GM12878 (cell line): ENCODE measurements around the gene RAMP2. TPM values are rescaled to one million over a fixed set of nuclear protein-coding genes. Genes with fewer than 3 reads are reported as not detected.

Experiments
- BCL11A ChIP-seq: IDR thresholded peaks from 2 replicates; pipeline ENCODE4 v1.6.1; 2011; ENCODE audit warnings: low read depth, low read length
- ETV6 ChIP-seq, 2 experiments: fragments of 450-650 bp in 1 of 2; IDR thresholded peaks in 1 of 2; conservative IDR thresholded peaks in 1 of 2; 2 replicates each; pipeline ENCODE4 v1.6.1; 2014; ENCODE audit warnings: antibody characterized with exemption in 1 of 2, borderline replicate concordance in 1 of 2, low read depth in 1 of 2, mild to moderate bottlenecking in 1 of 2, moderate library complexity in 1 of 2
- FOXK2 ChIP-seq: fragments of 450-650 bp; IDR thresholded peaks from 2 replicates; pipeline ENCODE4 v1.6.1; 2017; ENCODE audit warnings: mild to moderate bottlenecking, moderate library complexity
- GATAD2B ChIP-seq: fragments of 450-650 bp; conservative IDR thresholded peaks from 2 replicates; pipeline ENCODE4 v1.6.1; 2017; ENCODE audit warnings: low read depth, mild to moderate bottlenecking, moderate library complexity
- HCFC1 ChIP-seq: fragments of 150-350 bp; IDR thresholded peaks from 2 replicates; pipeline ENCODE4 v1.6.1; 2014; ENCODE audit warnings: low read length
- HDGF ChIP-seq: fragments of 450-650 bp; IDR thresholded peaks from 2 replicates; pipeline ENCODE4 v1.6.1; 2016; ENCODE audit warnings: antibody characterized with exemption
- IRF4 ChIP-seq: IDR thresholded peaks from 2 replicates; pipeline ENCODE4 v1.6.1; 2011; ENCODE audit warnings: low read depth, low read length
- JUND ChIP-seq: IDR thresholded peaks from 2 replicates; pipeline ENCODE4 v1.6.1; 2012; ENCODE audit warnings: low read depth, mild to moderate bottlenecking, low read length, improper control_type of control experiment, moderate library complexity
- MTA2 ChIP-seq: fragments of 450-650 bp; IDR thresholded peaks from 2 replicates; pipeline ENCODE4 v1.6.1; 2016; ENCODE audit warnings: low read depth, mild to moderate bottlenecking, moderate library complexity
- MXI1 ChIP-seq: fragments of 150-350 bp; IDR thresholded peaks from 2 replicates; pipeline ENCODE4 v1.6.1; 2011; ENCODE audit warnings: low read depth, mild to moderate bottlenecking, inconsistent platforms, low read length, improper control_type of control experiment
- NBN ChIP-seq: fragments of 450-650 bp; IDR thresholded peaks from 2 replicates; pipeline ENCODE4 v1.6.1; 2016
- SP1 ChIP-seq: IDR thresholded peaks from one replicate; pipeline ENCODE4 v1.6.1; 2011; ENCODE audit warnings: low read depth, low read length
- SRF ChIP-seq, 2 experiments: IDR thresholded peaks; 2 replicates each; pipeline ENCODE4 v1.6.1; 2011; ENCODE audit warnings: low read depth in 2 of 2, low read length in 2 of 2, mild to moderate bottlenecking in 1 of 2, moderate library complexity in 1 of 2
- STAT1 ChIP-seq: fragments of 450-650 bp; conservative IDR thresholded peaks from 2 replicates; pipeline ENCODE4 v1.6.1; 2014; ENCODE audit warnings: antibody characterized with exemption, mild to moderate bottlenecking
- STAT3 ChIP-seq: IDR thresholded peaks from 2 replicates; pipeline ENCODE4 v1.6.1; 2011; ENCODE audit warnings: low read depth, low read length, improper control_type of control experiment
- TCF12 ChIP-seq: IDR thresholded peaks from 2 replicates; pipeline ENCODE4 v1.6.1; 2011; ENCODE audit warnings: low read depth, mild to moderate bottlenecking, low read length
- TCF7 ChIP-seq: IDR thresholded peaks from 2 replicates; pipeline ENCODE4 v1.6.1; 2014; ENCODE audit warnings: antibody characterized with exemption, borderline replicate concordance
- ZBED1 ChIP-seq: IDR thresholded peaks from 2 replicates; pipeline ENCODE4 v1.6.1; 2016; ENCODE audit warnings: borderline replicate concordance
- ZNF622 ChIP-seq: fragments of 450-650 bp; IDR thresholded peaks from 2 replicates; pipeline ENCODE4 v1.6.1; 2017; ENCODE audit warnings: mild to moderate bottlenecking, inconsistent platforms
- ZZZ3 ChIP-seq: IDR thresholded peaks from 2 replicates; pipeline ENCODE4 v1.6.1; 2011; ENCODE audit warnings: low read depth; ENCODE audit not compliant: control insufficient read depth, insufficient read length
- polyA plus RNA-seq, 11 experiments: library from polyadenylated mRNA; depleted of rRNA in 4 of 11; unstranded in 6 of 11; stranded (reverse) in 5 of 11; fragments of >200 nt; fragmentation: Nextera tagmentation in 4 of 11; fragmentation: Illumina TruSeq in 1 of 11; extraction: Ambion mirVana in 4 of 11; extraction: Trizol in 1 of 11; gene quantifications; 1 replicate in 1 of 11; 2 replicates in 10 of 11; pipeline versions ENCODE4 v1.2.1 to v1.2.3, GENCODE V29; 2011 to 2016; ENCODE audit warnings: inconsistent platforms in 2 of 11, missing spikeins in 2 of 11, low read depth in 1 of 11
- total RNA-seq, 4 experiments: library from RNA; depleted of rRNA in 3 of 4; stranded (reverse); fragments of >200 nt in 3 of 4; fragmentation: Illumina TruSeq in 1 of 4; extraction: Trizol in 1 of 4; gene quantifications; 2 replicates each; pipeline versions ENCODE4 v1.2.1 to v1.2.3, GENCODE V29; 2013 to 2021
- TF ChIP-seq, protein P1 (sequence below): fragments of 150-350 bp; IDR thresholded peaks from 2 replicates; pipeline ENCODE4 v1.6.1; 2014; ENCODE audit warnings: mild to moderate bottlenecking, low read depth, low read length
- TF ChIP-seq, protein P2 (sequence below): fragments of 450-650 bp; IDR thresholded peaks from 2 replicates; pipeline ENCODE4 v1.6.1; 2017; ENCODE audit warnings: mild to moderate bottlenecking, moderate library complexity
- TF ChIP-seq, protein P3 (sequence below): IDR thresholded peaks from 2 replicates; pipeline ENCODE4 v1.6.1; 2012; ENCODE audit warnings: low read depth, low read length, improper control_type of control experiment
- TF ChIP-seq, protein P4 (sequence below): IDR thresholded peaks from 2 replicates; pipeline ENCODE4 v1.6.1; 2011; ENCODE audit warnings: borderline replicate concordance, low read depth, mild to moderate bottlenecking, moderate library complexity, low read length; ENCODE audit not compliant: insufficient read depth, poor library complexity, severe bottlenecking

RAMP2 gene
- total and polyA plus RNA-seq, 10 of the 15 experiments (the other 5 are each of a cell fraction or from before 2014, with no cell fraction given), result 0.14 to 0.32 (median 0.21) TPM; not detected in 4

DNA sequence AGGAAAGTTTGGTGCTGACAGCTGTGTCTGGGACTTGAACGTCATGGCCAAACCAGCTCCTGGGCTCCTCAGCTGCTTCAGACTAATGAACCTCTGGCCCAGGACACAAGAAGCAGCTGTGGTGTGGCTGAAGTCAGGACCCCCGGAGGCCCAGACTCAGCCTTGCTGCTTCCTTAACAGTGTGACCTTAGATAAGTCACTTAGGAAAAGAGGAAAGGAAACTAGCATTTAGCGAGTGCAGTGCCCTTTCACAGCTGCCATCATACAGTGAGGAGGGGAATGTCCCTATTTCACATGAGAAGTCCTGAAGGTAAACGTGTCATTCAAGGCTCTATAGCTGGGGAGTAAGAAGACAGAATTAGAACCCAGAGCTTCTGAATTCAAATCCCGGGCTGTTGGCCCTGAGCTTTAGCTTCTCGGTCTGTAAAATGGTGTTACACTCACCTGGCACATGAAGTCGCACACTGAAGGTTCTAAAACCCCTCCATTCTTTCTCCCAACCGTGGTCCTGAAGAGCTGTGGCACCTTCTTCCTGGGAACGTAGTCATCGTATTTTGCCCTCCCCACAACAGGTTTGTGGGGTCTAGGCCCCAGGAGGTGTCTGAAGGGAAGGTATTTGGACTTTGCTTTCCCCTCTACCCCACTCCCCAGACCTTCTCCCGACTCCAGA lies 910 bp upstream of the RAMP2 start (continued):
- TF ChIP-seq NBN, result 0 out of 2 replicates have a peak, but pooled peaks have one; percentile 56
- no peak for TF ChIP-seq JUND
- TF ChIP-seq ZZZ3, result no peak
- no peak for TF ChIP-seq HCFC1
- TF ChIP-seq, protein P1, sequence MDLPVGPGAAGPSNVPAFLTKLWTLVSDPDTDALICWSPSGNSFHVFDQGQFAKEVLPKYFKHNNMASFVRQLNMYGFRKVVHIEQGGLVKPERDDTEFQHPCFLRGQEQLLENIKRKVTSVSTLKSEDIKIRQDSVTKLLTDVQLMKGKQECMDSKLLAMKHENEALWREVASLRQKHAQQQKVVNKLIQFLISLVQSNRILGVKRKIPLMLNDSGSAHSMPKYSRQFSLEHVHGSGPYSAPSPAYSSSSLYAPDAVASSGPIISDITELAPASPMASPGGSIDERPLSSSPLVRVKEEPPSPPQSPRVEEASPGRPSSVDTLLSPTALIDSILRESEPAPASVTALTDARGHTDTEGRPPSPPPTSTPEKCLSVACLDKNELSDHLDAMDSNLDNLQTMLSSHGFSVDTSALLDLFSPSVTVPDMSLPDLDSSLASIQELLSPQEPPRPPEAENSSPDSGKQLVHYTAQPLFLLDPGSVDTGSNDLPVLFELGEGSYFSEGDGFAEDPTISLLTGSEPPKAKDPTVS, result no peak
- no peak for TF ChIP-seq HDGF
- no peak for TF ChIP-seq STAT3
- TF ChIP-seq SRF (IDR thresholded peaks at IDR 0.05; ENCODE audit: low read depth in 2 of 2, low read length in 2 of 2), result no peak
- TF ChIP-seq, protein P2, sequence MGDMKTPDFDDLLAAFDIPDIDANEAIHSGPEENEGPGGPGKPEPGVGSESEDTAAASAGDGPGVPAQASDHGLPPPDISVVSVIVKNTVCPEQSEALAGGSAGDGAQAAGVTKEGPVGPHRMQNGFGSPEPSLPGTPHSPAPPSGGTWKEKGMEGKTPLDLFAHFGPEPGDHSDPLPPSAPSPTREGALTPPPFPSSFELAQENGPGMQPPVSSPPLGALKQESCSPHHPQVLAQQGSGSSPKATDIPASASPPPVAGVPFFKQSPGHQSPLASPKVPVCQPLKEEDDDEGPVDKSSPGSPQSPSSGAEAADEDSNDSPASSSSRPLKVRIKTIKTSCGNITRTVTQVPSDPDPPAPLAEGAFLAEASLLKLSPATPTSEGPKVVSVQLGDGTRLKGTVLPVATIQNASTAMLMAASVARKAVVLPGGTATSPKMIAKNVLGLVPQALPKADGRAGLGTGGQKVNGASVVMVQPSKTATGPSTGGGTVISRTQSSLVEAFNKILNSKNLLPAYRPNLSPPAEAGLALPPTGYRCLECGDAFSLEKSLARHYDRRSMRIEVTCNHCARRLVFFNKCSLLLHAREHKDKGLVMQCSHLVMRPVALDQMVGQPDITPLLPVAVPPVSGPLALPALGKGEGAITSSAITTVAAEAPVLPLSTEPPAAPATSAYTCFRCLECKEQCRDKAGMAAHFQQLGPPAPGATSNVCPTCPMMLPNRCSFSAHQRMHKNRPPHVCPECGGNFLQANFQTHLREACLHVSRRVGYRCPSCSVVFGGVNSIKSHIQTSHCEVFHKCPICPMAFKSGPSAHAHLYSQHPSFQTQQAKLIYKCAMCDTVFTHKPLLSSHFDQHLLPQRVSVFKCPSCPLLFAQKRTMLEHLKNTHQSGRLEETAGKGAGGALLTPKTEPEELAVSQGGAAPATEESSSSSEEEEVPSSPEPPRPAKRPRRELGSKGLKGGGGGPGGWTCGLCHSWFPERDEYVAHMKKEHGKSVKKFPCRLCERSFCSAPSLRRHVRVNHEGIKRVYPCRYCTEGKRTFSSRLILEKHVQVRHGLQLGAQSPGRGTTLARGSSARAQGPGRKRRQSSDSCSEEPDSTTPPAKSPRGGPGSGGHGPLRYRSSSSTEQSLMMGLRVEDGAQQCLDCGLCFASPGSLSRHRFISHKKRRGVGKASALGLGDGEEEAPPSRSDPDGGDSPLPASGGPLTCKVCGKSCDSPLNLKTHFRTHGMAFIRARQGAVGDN, result no peak
- TF ChIP-seq MTA2, result peak; percentile 32; the same call in 1 of the 2 replicates
- TF ChIP-seq IRF4, result 0 out of 2 replicates have a peak, but pooled peaks have one; percentile 19
- no peak for TF ChIP-seq BCL11A
- TF ChIP-seq ZBED1, result no peak
- no peak for TF ChIP-seq ETV6 (conservative IDR thresholded peaks at IDR 0.05 in 1 of 2, IDR thresholded peaks at IDR 0.05 in 1 of 2; ENCODE audit: borderline replicate concordance in 1 of 2, low read depth in 1 of 2)
- no peak for TF ChIP-seq MXI1
- 0 out of 2 replicates have a peak, but pooled peaks have one; percentile 35 for TF ChIP-seq TCF12
- 0 out of 2 replicates have a peak, but pooled peaks have one; percentile 18 for TF ChIP-seq GATAD2B
- TF ChIP-seq TCF7, result no peak
- no peak for TF ChIP-seq ZNF622
- TF ChIP-seq FOXK2, result no peak
- TF ChIP-seq, protein P3, sequence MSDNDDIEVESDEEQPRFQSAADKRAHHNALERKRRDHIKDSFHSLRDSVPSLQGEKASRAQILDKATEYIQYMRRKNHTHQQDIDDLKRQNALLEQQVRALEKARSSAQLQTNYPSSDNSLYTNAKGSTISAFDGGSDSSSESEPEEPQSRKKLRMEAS, result no peak
- TF ChIP-seq SP1, result no peak
- TF ChIP-seq, protein P4, sequence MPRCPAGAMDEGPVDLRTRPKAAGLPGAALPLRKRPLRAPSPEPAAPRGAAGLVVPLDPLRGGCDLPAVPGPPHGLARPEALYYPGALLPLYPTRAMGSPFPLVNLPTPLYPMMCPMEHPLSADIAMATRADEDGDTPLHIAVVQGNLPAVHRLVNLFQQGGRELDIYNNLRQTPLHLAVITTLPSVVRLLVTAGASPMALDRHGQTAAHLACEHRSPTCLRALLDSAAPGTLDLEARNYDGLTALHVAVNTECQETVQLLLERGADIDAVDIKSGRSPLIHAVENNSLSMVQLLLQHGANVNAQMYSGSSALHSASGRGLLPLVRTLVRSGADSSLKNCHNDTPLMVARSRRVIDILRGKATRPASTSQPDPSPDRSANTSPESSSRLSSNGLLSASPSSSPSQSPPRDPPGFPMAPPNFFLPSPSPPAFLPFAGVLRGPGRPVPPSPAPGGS, result no peak
- no peak for TF ChIP-seq STAT1
